ENCODE results near the gene TM4SF5.

DNA sequence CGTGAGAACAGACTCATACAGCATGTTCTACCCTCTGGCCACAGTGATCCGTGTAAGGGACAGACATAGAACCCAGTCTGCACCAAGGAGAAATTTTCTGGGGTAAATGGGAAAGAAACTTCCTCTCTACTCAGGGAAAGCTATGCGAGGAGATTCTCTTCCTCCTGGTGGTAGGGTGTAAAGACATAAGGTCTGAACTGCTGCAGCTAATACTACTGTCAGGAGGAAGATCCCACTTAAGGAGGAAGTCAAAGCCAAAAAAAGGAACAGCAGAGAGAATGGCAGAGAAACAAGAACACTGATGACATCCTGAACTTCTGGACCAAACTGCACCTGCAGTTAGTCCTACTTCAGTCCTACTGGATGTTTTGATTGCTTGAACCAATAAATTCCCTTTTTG is 7.1 kb upstream of the TM4SF5 start:
- no peak for TF ChIP-seq EZH2 (IDR thresholded peaks at IDR 0.05; ENCODE audit: insufficient read depth, poor library complexity, severe bottlenecking)
- TF ChIP-seq EZH2phosphoT487 (IDR thresholded peaks at IDR 0.05; ENCODE audit: insufficient read depth, low read depth), result no peak
